GM19239 (cell line): Measurements from ENCODE around the gene GCLC.

Experiments used
- DNase-seq: peaks from one replicate; pipeline ENCODE4 v3.0.0; 2011; ENCODE audit warnings: low spot score; ENCODE audit not compliant: insufficient read length
- FAIRE-seq: peaks from 2 replicates; lab custom pipeline; 2011; peaks lifted over from hg19 to GRCh38; lab: Jason Lieb, UNC

The GCLC gene

DNA sequence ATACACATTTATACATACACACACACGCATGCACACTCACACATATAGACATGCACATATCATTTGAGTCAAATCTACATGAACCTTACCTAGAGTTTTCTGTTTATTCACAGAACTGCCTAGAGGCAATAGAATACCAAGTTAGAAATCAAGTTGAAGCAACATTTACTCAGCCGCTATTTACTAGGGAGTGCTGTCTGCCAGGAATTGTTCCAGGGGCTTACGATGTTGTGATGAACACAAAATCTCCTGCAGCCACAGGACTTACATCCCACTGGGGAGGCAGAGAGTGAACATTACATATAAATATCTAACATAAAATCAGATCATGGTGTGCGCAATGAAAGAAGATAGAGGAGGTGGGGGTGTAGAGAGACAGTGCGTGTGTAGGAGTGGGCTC is 80.4 kb downstream of the GCLC start:
- no peak for DNase-seq
- no peak for FAIRE-seq

DNA sequence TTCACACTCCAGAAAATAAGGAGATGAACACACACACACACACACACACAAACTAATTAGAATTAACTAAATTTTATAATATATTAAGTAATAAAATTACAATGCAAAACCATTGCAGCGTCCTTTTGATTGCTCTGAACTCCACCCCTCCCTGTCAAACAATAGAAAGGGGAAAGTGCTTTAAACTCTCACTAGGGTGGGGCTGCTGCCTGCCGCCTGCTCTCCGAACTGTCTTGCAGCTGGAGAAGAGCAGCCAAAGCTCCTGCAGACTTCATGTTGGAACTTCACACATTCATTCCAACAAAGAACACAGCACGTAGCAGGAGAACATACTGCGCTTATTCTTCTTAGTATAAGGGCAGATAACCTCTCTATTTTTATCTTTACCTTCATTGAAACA is 83.2 kb downstream of the GCLC start:
- FAIRE-seq (no peak), DNase-seq (no peak)

GRCh38 chr6:53461041-53461656 is 83.8 kb downstream of the GCLC start:
- DNase-seq (no peak), FAIRE-seq (no peak)

GRCh38 chr6:53458105-53458866 is 86.6 kb downstream of the GCLC start:
- peak; percentile 39 for FAIRE-seq
- no peak for DNase-seq

DNA sequence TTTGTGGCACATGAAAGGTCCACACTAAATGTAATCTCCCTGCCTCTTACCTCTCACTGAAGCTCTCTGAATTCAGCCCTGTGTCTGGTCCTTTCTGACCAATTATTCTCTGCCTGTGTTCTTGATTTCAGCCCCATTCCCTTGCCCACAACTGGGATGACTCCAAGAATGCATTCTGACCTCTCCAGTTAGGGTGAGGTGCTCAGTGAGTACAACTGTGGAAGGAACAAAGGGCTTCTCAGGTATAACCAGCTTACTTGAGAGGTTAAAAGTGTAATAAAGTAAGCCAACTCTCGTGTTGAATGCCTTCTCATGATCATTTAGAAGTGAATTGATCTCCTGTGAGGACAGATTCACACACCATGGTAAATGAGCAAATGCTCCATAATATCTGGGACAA is 88.1 kb downstream of the GCLC start:
- no peak for FAIRE-seq
- DNase-seq = no peak

GRCh38 chr6:53455678-53456077 is 89.2 kb downstream of the GCLC start:
- FAIRE-seq = no peak
- DNase-seq = no peak

GRCh38 chr6:53451165-53451564 is 93.7 kb downstream of the GCLC start:
- FAIRE-seq = no peak
- DNase-seq = no peak

DNA sequence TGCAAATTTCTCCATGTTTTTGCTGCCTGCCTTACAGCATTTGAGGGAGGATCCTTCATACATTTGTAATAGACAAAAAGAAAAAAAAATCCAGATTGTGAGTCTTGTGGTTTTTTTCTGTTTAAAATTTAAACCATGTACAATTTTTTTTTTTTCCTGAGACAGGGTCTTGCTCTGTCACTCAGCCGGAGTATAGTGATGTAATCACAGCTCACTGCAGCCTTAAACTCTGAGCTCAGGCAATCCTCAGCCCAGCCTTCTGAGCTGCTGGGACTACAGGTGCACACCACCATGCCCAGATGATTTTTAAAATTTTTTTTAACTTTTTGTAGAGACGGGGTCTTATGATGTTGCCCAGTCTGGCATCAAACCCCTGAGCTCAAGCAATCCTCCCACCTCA is 97.0 kb downstream of the GCLC start:
- FAIRE-seq (no peak), DNase-seq (no peak)
